Measurements from ENCODE around the gene FRG1.
"Not testable (repeated sequence)": the region's sequence is repeated elsewhere in the genome, so short reads cannot be mapped to it uniquely, and the experiment has no call there.

The FRG1 gene

DNA sequence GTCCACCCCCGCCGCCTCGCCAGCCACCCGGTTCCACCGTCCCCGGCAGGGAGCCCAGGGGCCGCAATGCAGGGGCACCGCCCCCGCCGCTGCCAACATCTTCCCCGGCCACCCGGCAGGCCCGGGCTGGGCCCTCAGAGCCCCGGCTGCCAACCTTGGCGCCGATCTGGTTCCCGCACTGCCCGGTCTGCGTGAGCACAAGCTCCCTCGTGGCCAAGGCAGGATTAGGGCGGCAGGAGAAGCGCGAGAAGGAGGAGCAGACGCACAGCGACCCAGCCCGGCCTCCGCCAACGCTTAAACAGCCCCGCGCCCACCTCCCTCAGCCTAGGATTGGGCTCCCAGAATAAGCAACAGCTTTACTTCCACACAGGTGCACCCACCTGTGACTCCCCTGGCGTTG, 44.0 kb downstream of the FRG1 start:
- in situ Hi-C loops (cut with MboI; ENCODE audit: low sequenced_read_pairs): not testable (repeated sequence)

DNA sequence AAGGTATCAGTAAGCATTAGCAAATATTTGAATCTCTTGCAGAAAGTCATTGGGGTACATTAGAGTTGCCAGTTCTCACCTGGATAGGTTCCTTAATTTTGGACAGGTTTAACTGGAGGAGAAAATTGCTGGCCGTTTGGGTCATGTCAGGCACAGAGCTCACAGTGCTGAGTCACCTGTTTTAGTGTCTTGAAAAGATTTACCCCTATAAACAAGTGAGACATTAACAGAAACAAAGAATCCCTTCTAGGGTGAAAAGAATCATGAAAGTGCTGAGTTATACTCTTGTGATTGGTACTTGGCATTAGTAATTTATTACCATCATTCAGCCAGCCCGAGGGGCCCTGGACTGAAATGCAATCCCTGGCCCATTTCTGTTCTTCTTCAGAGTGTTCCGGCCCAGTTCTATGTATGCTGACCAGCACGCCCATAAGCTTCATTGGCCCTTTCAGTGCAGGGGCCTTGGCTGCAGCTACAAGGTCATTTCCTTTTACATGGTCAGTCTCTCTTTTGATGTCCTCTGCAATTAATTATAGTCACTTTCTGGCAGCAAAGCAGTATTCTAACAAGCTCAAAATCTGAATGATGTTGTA, 45.1 kb downstream of the FRG1 start:
- in situ Hi-C loops (cut with MboI; ENCODE audit: low sequenced_read_pairs): not testable (repeated sequence)

DNA sequence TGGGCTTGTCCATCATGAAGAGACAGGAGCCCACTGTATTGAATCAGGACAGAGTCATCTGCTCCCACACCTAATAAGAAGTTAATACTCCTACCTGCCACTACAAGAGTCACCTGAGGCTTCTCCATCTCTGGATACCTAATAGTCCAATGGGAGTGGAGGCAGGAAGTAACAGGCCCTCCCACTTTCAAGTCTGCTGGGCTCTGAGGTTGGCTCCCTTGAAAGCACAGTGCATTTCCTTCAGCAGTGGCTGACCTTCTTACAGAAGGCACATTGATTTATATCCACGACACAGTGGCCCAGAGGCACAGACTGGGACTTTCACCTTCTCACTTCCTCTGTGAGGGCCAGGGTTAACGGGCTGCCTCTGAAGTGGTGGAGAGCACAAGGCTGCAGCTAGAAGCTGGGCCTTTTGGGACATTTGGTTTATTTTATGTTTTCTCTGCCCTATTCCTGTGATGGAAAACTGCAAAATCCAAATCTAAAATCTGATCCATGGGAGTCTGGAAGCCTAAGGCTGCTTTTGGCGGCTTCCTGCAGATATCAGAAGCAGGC, 48.3 kb downstream of the FRG1 start:
- in situ Hi-C loops (cut with MboI; ENCODE audit: low sequenced_read_pairs): no loop called here

DNA sequence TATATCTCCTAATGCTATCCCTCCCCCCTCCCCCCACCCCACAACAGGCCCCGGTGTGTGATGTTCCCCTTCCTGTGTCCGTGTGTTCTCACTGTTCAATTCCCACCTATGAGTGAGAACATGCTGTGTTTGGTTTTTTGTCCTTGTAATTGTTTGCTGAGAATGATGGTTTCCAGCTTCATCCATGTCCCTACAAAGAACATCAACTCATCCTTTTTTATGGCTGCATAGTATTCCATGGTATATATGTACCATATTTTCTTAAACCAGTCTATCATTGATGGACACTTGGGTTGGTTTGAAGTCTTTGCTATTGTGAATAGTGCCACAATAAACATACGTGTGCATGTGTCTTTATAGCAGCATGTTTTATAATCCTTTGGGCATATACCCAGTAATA, 49.3 kb downstream of the FRG1 start:
- in situ Hi-C loops (cut with MboI; ENCODE audit: low sequenced_read_pairs): not testable (repeated sequence)

Data from HL-60/S4 (cell line).